Ishikawa (cell line): ENCODE results near the gene TREH.

Experiments used
- CEBPB ChIP-seq: IDR thresholded peaks from 2 replicates; pipeline ENCODE4 v1.6.1; 2012
- TEAD4 ChIP-seq: IDR thresholded peaks from 2 replicates; pipeline ENCODE4 v1.6.1; 2012
- USF1 ChIP-seq: IDR thresholded peaks from 2 replicates; pipeline ENCODE4 v1.6.1; 2012

- TF ChIP-seq TEAD4, result no peak
- TF ChIP-seq CEBPB, result no peak
- TF ChIP-seq USF1, result no peak
Observed at GRCh38 chr11:118708296-118708695, 28.8 kb upstream of the TREH start.
